22Rv1 (cell line): ENCODE results near the gene BAZ1A.

Source experiments
- ZFX ChIP-seq: fragments of 450-650 bp; IDR thresholded peaks from 2 replicates; pipeline ENCODE4 v1.6.1; 2017; ENCODE audit warnings: antibody characterized with exemption, borderline replicate concordance
- TF ChIP-seq, protein P1 (sequence below): fragments of 450-650 bp; IDR thresholded peaks from 2 replicates; pipeline ENCODE4 v1.5.1; 2017; ENCODE audit warnings: mild to moderate bottlenecking

DNA sequence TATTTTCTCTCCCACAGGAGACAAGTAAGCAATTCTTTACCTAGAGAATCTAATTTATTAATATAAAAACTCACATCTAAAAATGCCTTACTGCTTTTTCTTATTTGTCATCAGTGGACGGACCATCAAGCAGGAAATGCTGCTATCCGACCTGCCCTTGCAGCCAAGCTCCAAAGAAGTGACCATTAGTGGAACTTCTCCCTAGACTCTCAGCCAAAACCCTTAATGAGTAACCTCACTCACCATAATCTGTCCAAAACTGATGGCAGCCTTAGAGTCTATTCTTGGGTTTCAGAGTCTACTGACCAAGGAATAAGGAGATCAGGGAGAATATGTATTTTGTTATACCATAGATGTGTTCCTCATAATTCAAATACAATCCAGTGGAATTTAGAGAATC is 99.8 kb downstream of the BAZ1A start:
- TF ChIP-seq, protein P1, sequence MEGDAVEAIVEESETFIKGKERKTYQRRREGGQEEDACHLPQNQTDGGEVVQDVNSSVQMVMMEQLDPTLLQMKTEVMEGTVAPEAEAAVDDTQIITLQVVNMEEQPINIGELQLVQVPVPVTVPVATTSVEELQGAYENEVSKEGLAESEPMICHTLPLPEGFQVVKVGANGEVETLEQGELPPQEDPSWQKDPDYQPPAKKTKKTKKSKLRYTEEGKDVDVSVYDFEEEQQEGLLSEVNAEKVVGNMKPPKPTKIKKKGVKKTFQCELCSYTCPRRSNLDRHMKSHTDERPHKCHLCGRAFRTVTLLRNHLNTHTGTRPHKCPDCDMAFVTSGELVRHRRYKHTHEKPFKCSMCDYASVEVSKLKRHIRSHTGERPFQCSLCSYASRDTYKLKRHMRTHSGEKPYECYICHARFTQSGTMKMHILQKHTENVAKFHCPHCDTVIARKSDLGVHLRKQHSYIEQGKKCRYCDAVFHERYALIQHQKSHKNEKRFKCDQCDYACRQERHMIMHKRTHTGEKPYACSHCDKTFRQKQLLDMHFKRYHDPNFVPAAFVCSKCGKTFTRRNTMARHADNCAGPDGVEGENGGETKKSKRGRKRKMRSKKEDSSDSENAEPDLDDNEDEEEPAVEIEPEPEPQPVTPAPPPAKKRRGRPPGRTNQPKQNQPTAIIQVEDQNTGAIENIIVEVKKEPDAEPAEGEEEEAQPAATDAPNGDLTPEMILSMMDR: no peak
- TF ChIP-seq ZFX: no peak
